ENCODE data around the gene TNFRSF14. TPM values are rescaled to one million over a fixed set of nuclear protein-coding genes. Genes with fewer than 3 reads are reported as not detected.
"Not testable (repeated sequence)": the region's sequence is repeated elsewhere in the genome, so short reads cannot be mapped to it uniquely, and the experiment has no call there.

Gene TNFRSF14
- polyA plus RNA-seq, 3 donors = 14.7 to 18.0 (median 15.5) TPM

DNA sequence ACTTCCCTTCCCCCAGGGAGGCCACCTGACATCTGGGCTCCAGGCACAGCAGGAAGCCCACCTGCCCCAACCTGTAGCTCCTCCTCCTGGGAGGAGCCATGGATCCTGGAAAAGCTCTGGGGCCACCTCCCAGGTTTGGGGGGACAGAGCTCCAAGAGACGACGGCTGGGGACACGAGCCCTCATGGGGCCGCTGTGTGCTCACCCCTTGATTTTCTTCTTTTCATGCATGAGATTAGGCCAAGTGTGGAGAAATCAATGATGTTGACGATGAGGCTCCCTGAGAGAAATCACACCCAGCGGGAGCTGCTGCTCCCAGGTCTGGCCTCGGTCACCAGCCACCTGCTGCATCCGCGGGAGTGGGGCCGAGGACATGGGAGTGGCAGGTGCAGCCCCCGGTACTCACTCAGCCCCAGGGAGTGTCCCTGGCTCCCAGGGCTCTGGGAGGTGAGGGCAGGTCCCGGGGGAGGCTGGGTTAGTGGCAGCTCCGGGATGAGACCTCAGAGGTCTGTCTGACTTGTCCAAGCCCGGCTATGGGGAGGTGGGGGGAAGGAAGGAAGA is 8.7 kb downstream of the TNFRSF14 start:
- no peak for DNase-seq (ENCODE audit: low read depth in 3 of 3, low spot score in 2 of 3)

DNA sequence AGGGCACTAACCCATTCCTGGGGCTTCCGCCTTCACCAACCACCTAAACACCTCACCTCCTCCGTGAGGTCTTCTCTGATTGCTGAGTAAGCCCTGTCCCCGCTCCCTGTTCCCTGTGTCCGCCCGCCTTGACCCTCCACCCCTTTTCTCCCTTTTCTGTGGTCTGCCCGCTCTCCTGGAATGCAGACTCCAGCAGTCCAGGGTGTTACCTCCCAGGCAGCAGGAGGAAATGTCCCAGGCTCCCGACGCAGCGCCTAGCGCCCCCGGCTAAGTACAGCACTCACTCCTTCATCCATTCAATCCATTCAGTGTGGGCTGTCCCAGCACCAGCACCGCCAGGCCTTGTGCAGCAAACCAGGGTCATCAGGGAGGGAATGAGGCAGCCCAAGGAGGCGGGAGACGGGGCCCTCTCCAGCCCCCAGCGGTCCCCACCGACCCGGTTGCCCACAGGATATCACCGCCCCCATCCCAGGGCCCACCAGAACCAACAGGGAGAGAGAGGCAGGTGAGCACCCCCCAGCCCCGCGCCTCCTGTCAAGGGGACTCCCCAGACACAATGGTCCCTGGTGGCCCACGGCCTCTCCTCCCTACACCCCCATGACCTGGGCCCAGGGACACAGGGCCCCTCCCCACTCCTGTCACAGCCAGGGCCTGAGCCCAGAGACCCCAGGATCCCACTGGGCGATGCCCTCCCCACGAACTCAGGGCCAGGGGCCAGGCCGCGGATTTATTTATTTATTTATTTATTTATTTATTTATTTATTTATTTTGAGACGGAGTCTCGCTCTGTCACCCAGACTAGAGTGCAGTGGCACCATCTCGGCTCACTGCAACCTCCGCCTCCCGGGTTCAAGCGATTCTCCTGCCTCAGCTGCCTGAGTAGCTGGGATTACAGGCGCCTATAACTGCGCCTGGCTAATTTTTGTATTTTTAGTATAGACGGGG is 10.2 kb downstream of the TNFRSF14 start:
- DNase-seq (ENCODE audit: low read depth in 3 of 3, low spot score in 2 of 3) = no peak

DNA sequence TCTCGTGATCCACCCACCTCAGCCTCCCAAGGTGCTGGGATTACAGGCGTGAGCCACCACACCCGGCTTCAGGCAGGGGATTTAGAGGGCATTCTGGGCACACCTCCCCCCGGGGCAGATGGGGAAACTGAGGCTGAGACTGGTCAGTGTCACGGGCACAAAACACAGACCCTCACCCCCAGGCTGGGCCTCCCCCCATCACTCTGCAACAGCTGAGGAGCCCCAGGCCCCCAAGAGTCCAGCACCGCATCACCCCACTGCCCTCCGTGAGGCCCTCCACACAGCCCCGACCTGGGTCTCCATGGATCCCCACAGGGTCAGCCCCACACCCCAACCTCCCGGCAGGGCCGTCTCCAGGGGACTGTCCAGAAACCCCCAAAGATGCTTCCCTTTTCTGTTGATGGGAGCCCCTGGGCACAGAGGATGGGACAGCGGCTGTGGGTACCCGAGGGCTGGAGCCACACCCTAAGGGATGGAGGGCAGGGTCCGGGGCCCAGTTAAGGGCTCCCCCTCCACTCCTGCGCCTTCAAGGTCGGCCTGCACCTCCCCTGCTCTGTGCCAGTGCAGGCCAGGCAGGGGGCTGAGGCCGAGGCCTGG is 11.0 kb downstream of the TNFRSF14 start:
- DNase-seq (ENCODE audit: low read depth in 3 of 3, low spot score in 2 of 3) = no peak

DNA sequence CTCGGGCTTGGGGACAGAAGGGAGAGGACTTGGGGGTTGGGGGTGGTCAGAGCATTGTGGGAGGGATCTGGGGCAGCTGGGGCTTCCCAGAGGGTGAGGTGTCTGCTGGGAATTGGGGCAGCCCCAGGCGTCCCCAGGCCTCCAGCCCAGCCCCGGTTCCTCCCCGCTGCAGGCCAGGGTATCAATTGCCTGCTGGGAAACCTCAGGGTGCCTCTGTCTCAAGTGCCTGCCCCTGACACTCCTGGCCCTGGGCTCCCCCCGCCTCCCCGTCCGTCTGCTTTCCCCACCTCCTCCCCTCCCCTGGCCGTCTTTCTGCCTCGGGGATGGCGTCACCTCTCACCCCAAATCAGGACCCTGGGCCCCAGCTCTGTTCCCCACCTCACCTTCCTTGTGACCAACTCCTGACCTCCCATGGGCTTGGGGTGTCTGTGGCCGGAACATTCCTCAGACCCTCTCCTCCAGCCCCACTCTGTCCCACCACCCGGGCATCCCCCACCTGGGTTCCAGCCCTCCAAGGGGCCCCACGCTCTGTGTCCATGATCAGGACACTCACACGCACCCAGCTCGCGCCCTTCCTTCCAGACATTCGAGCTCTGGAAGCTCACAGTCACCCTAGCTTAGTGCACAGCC is 12.1 kb downstream of the TNFRSF14 start:
- not testable (repeated sequence) for DNase-seq (ENCODE audit: low read depth in 3 of 3, low spot score in 2 of 3)

DNA sequence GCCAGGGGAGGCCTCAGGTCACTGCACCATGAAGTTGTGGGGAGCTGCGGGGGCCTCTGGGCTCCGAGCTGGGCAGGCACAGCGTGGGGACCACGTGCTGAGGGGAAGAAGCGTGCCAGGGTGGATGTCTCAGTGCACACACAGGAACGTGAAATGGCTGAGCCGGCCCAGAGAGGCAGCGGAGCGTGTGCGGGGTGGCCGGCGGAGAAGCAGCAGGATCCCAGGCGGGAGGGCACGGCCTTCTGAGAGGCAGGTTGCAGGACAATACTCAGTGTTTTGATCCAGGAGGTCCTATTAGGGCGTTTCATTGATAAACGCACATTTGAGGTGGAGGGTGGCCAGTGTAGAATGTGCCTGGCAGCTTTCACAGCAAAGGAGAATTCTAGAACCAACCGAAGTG is 12.9 kb downstream of the TNFRSF14 start:
- no peak for DNase-seq (ENCODE audit: low read depth in 3 of 3, low spot score in 2 of 3)

DNA sequence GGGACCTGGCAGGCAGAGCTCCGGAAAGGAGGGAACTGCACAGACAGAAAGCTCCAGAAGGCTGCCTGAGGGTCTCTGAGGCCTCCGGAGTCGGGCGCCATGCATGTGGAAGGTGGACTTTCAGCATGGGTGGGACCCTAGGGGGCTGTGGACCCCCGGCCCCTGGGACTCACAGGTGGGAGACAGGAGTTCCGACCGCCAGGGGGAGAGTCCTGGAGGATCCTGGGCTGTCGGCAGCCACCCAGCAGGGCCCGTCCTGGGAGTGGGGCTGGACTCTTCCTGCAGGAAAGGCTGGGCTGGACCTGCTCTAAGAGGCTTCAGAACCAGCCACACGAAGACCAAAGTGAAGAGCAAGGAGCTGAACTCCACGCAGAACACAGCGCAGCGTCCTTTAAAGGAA is 13.5 kb downstream of the TNFRSF14 start:
- DNase-seq (ENCODE audit: low read depth in 3 of 3, low spot score in 2 of 3) = not testable (repeated sequence)

DNA sequence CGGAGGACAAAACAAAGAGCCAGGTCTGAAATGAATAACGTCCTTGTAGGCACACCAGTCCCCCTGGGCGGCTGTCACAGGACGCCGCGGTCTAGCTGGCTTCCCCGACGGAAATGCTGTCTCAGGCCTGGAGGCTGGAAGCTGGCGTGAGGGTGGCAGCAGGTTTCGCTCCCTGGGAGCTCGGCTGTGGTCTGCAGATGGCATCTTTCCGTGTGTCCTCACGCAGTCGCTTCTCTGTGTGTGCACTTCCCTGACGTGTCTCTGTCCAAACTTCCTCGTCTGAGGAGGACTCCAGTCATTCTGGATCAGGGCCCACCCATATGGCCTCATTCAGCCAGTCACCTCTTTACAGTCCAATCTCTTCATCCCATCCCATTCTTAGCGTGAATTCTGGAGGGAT is 14.2 kb downstream of the TNFRSF14 start:
- no peak for DNase-seq (ENCODE audit: low read depth in 3 of 3, low spot score in 2 of 3)

DNA sequence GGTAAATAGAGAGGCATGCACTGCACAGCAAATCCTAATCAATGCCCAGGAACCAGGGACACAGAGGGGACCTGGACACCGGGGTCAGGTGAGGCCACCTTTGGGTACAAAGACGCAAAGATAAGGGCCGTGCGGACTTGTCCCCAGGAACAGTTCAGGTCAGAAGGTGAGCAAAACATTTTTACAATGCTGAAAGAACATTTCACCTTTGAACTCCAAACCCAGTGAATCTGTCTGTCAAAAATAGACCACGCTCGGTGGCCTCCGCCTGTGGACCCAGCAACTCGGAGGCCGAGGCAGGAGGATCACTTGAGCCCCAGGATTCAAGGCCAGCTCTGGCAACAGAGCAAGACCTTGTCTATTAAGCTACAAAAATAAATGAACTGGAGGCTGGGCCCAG is 15.2 kb downstream of the TNFRSF14 start:
- DNase-seq (ENCODE audit: low read depth in 3 of 3, low spot score in 2 of 3) = no peak

DNA sequence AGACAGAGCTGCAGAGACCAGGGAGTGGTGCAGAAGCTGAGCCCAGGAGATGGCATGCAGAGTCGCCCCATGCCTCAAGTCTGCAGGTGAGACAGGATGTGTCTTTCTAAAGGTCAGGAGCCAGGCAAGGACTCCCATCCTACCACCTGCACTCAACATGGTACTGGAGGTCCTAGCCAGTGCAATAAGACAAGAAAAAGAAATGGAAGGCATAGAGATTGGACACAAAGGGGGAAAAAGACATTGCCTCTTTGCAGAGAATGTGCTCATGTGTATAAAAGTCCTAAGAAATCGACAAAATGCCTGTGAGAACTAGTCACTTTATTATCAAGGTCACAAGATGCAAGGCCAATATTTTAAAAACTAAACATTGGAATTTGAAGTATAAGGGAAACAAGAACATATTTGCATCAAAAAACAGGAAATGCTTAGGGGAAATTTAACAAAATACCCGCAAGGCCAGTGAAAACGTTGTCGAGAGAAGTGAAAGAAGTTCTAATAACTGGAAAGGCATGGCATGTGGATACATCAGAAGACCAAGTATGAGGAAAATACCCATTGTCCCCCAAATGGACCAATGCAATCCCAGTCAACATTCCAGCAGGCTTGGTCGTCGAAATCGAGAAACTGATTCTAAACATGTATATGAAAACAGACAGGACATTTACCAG is 17.2 kb downstream of the TNFRSF14 start:
- no peak for DNase-seq (ENCODE audit: low read depth in 3 of 3, low spot score in 2 of 3)

DNA sequence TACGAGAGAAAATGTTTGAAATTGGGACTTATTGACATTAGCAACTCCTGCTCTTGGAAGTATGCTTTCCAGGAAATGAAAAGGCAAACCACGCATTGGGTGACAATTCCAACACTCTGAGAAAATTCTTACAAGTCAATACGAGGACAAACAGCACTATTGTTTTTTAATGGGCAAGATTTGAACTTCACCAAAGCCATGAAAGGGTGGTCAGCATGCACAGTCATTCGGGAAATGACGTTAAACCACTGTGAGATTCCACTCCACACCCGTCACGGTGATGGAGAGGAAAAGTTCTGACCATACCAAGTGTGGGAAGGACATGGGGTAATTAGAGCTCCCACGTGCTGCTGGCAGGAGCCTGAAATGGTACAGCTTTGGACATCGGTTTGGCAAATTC is 18.2 kb downstream of the TNFRSF14 start:
- DNase-seq (ENCODE audit: low read depth in 3 of 3, low spot score in 2 of 3) = no peak

DNA sequence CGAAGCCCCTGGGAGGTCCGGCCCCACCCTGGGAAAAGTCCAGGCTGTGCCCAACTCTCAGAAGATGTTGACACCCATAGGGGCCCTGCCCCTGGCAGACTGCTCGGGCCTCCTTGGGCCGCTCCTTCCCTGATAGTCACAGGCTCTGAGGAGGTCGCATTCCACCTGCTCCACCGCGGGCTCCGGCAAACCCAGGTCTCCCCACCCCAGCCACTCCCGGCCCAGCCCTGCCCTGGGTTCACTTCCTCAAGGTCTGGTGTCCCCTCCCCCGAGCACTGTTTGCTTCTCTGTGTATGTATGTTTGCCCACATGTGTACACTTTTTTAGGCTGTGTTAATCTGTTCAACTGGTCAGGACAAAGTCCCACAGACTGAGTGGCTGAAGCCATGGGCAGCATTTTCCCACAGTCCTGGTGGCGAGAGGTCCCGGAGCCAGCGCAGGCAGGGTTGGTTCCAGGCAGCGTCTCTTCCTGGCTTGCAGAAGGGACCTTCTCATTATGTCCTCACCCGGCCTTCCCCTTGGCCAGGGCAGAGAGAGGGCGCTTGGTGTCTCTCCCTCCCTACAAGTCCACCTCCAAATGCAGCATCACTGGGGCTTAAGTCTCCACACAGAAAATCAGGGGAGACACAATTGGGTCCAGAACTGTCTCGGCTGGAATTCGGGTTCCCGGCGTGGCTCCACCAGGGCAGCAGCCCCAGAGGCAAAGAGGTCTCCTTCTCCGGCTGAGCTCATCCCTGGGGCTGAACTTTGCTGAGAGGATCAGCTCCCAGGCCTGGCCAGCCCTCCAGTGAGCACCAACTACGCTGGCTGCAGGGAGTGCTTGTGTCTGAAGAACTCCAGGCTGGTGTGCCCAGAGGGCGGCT is 19.9 kb downstream of the TNFRSF14 start:
- no peak for DNase-seq (ENCODE audit: low read depth in 3 of 3, low spot score in 2 of 3)

DNA sequence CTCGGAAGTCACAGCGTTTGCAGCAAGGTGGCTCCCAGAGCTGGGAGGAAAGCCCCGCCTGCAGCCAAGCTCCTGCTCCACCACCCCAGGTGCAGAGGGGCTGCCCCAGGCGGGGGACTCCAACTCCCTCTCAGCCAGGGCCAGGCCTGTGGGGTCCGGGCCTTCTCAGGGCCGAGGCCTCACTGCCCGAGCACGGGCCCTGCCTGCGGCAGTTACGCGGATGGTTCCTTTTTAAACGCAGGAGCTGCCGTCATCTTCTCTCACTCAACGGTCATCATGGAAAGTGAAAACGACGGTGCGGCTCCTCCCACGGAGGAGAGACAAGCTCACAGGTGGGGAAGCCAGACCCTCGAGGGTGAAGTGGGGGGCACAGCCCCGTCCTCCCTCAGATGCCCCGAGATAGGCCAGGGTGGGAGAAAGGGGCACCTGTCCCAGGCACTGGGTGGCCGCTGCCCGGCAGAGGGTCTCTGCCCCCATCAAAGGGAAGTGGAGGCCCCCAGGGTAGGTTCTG is 21.4 kb downstream of the TNFRSF14 start:
- DNase-seq (ENCODE audit: low read depth in 3 of 3, low spot score in 2 of 3) = not testable (repeated sequence)

DNA sequence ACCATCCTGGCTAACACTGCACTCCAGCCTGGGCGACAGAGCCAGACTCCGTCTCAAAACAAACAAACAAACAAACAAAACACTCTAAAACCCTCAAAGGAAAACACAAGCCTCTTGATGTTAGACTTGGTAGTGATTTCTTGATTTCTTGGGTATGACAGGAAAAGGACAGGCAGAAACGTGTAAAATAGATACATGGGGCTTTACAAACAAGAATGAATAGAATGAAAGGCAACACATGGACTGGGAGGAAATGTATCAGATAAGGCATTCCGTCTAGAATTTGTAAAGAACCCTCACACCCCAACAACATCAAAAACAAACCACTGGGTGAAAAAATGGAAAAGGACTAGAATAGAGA is 22.6 kb downstream of the TNFRSF14 start:
- DNase-seq (ENCODE audit: low read depth in 3 of 3, low spot score in 2 of 3) = no peak

DNA sequence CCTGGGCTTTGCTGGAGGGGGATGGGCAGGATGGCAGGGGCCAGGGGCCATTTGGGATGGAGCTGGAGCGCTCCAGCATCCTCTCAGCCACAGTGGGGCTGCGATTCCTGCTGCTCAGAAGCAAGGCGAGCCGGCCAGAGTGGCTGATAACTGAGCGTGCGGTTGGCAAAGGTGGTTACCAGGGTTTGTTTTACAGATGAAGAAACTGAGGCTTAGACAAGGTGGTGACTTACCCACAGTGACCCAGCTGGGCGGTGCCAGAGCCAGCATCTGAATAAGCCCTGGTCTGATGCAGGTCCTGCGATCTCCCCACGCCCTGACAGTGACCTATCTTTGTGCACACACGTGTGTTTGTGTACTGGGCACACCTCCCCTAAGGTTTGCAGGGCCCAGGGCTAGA is 24.5 kb downstream of the TNFRSF14 start:
- DNase-seq (ENCODE audit: low read depth in 3 of 3, low spot score in 2 of 3) = no peak

DNA sequence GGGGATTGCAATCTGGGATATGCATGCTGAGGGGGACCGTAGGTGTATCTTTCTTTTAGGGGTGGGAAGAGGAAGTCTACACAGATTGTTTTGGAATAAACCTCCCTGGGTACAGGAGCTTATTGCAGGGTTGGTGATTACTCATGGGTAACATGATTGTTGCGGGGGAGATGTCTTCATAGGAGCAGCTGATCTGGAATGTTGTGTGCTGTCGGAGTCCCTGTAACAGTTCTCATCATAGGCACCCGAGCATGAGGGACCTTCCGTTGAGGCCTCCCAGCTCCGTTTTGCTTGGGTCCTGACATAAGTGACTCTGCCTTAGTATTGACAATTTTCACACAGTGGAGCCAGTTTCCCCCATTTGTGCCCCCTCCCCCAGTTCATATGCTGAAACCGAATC is 26.2 kb downstream of the TNFRSF14 start:
- no peak for DNase-seq (ENCODE audit: low read depth in 3 of 3, low spot score in 2 of 3)

DNA sequence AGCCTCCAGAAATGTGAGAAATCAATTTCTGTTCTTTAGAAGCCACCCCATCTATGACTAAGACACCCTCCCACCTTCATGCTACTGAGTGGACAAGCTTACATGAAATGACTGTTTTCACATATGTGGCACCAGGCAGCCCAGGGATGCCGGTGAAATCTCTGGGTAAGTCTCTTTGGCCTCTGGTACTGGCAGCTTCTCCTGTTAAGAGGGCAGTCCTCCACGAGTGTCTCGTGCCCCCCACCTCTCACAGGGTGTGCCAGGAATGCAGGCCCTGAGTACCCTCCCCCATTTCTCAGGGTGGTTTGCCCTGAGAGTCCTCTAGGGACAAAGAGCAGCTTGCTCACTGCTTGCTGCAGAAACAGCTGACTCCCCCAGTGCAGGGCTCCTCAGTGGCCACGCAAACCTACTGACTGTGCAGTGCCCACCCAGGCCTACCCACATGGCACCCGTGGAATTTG is 27.2 kb downstream of the TNFRSF14 start:
- DNase-seq (ENCODE audit: low read depth in 3 of 3, low spot score in 2 of 3) = no peak

DNA sequence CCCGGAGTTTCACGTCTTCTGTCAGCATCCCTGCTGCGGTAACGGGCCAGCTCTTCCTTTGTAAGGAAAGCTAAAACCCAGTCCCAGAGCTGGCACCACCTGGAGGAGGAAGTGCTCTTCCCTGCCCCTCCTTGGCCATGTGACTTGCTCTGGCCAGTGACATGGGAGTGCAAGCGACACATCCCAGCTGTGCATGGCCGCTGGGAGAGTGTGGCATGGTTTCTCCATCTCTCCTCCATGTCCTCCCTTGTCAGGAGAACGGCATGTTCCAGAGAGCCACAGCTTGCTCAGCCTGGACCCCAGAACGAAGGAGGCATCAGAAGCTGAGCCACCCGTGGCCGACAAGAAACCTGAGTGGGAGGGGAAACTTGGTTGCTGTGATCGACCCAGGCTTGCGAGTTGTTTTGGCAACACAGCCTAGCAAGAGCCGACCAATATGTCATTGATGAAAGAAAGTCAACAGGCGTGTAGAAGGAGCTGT is 27.7 kb downstream of the TNFRSF14 start:
- DNase-seq (ENCODE audit: low read depth in 3 of 3, low spot score in 2 of 3) = no peak

DNA sequence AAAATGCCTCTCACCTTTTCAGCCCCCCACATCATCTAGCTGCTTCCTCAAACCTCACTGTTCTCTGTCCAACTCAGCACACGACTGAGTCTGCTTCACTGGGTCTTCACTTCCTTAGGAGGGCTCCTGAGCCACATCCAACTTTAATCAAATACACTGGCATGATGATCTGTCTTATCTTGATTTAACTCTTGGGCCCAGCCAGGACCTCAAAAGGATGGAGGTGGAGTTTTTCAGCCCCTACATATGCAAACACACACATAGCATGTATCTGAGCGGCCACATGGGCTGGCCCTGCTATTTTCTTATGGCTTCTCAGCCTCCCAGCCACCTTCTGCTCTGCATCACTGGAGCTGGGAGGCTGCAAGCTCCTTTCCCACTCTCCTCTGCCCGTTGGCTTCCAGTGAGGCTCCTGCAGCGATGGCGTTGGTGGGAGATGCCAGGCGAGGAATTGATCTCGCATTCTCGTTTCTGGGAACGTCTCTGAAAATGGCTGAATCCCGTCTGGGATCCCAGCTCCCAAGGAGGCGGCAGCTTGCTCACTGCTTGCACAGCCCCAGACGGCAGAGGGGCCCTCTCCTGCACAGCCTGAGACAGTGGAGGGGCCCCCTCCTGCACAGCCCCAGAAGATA is 28.6 kb downstream of the TNFRSF14 start:
- DNase-seq (ENCODE audit: low read depth in 3 of 3, low spot score in 2 of 3) = no peak
